22Rv1 (cell line): ENCODE results near the gene RNF212B.

ENCODE experiments used
- CTCF ChIP-seq: fragments of 450-650 bp; IDR thresholded peaks from 2 replicates; pipeline ENCODE4 v1.5.1; 2017; ENCODE audit warnings: mild to moderate bottlenecking
- ZFX ChIP-seq: fragments of 450-650 bp; IDR thresholded peaks from 2 replicates; pipeline ENCODE4 v1.6.1; 2017; ENCODE audit warnings: antibody characterized with exemption, borderline replicate concordance

- no peak for TF ChIP-seq CTCF
- no peak for TF ChIP-seq ZFX
Observed at GRCh38 chr14:23252006-23252405, 14.3 kb downstream of the RNF212B start.
